Keratinocyte (primary cell): ENCODE results near the gene DESI1.

Experiments
- CTCF ChIP-seq, 3 experiments: IDR thresholded peaks in 1 of 3; conservative IDR thresholded peaks in 1 of 3; optimal IDR thresholded peaks in 1 of 3; 2 replicates in 2 of 3; 3 replicates in 1 of 3; pipeline versions ENCODE3 to v1.5.1; 2011; ENCODE audit warnings: low read length in 3 of 3, mild to moderate bottlenecking in 3 of 3, moderate library complexity in 2 of 3, control low read depth in 1 of 3, inconsistent platforms in 1 of 3; ENCODE audit not compliant: insufficient read depth in 2 of 3; ENCODE audit errors: extremely low read depth in 1 of 3
- EZH2 ChIP-seq: IDR thresholded peaks from one replicate; pipeline ENCODE4 v1.6.1; 2012; ENCODE audit warnings: inconsistent platforms, mild to moderate bottlenecking, low read length, moderate library complexity

- TF ChIP-seq CTCF (optimal IDR thresholded peaks at IDR 0.05 in 1 of 3, IDR thresholded peaks at IDR 0.05 in 1 of 3, conservative IDR thresholded peaks at IDR 0.05 in 1 of 3; ENCODE audit: extremely low read depth in 1 of 3, insufficient read depth in 2 of 3, low read length in 3 of 3): no peak
- TF ChIP-seq EZH2: no peak
Measured at GRCh38 chr22:41575533-41575932, 45.3 kb downstream of the DESI1 start.
